ENCODE results near the gene CYB5RL.

GRCh38 chr1:54225986-54226559 lies 26.2 kb upstream of the CYB5RL start:
- no peak for TF ChIP-seq CTCF (IDR thresholded peaks at IDR 0.05)
- no peak for TF ChIP-seq ZFX (IDR thresholded peaks at IDR 0.05; ENCODE audit: borderline replicate concordance)

Data from 22Rv1 (cell line).